HepG2 (cell line): Measurements from ENCODE around the gene TULP3.

Experiments used
- ZSCAN9 ChIP-seq: IDR thresholded peaks from 2 replicates; pipeline ENCODE4 v1.6.1; 2016; ENCODE audit warnings: borderline replicate concordance
- TF ChIP-seq, protein P1 (sequence below): sonication (generic); formaldehyde crosslinking; IDR thresholded peaks from 2 replicates; pipeline ENCODE4 v1.5.0; 2020; ENCODE audit warnings: mild to moderate bottlenecking, missing genetic modification reagents, moderate library complexity
- TF ChIP-seq, protein P2 (sequence below): IDR thresholded peaks from 2 replicates; pipeline ENCODE4 v1.6.1; 2016; ENCODE audit warnings: missing compliant biosample characterization, missing genetic modification reagents, borderline replicate concordance
- TF ChIP-seq, protein P3 (sequence below): sonication (generic); formaldehyde crosslinking; IDR thresholded peaks from 2 replicates; pipeline ENCODE4 v1.5.0; 2020; ENCODE audit warnings: missing genetic modification reagents

DNA sequence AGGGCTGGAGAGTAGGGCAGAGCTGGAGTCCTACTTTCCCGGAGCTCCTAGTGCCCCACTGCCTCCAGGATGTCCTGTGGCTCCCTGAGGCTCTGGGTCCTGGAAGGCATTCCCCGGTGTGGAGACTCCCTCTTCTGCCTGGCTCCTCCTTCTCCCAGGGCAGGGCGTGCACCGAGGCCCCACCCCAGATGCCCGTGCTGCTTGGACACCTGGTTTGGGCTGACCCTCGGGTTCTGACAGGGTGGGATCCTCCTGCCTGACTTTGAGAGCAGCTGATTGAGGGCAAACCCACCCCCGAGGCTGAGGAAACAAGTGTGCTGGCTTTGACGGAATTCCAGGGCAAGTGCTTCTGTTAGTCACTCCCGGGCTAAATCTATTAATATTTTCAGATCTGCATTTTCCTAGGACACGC, 83.9 kb downstream of the TULP3 start:
- TF ChIP-seq, protein P1, sequence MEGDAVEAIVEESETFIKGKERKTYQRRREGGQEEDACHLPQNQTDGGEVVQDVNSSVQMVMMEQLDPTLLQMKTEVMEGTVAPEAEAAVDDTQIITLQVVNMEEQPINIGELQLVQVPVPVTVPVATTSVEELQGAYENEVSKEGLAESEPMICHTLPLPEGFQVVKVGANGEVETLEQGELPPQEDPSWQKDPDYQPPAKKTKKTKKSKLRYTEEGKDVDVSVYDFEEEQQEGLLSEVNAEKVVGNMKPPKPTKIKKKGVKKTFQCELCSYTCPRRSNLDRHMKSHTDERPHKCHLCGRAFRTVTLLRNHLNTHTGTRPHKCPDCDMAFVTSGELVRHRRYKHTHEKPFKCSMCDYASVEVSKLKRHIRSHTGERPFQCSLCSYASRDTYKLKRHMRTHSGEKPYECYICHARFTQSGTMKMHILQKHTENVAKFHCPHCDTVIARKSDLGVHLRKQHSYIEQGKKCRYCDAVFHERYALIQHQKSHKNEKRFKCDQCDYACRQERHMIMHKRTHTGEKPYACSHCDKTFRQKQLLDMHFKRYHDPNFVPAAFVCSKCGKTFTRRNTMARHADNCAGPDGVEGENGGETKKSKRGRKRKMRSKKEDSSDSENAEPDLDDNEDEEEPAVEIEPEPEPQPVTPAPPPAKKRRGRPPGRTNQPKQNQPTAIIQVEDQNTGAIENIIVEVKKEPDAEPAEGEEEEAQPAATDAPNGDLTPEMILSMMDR (CRISPR knock-in tag) = no peak
- TF ChIP-seq, protein P2, sequence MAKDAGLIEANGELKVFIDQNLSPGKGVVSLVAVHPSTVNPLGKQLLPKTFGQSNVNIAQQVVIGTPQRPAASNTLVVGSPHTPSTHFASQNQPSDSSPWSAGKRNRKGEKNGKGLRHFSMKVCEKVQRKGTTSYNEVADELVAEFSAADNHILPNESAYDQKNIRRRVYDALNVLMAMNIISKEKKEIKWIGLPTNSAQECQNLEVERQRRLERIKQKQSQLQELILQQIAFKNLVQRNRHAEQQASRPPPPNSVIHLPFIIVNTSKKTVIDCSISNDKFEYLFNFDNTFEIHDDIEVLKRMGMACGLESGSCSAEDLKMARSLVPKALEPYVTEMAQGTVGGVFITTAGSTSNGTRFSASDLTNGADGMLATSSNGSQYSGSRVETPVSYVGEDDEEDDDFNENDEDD (CRISPR knock-in tag) = no peak
- no peak for TF ChIP-seq ZSCAN9
- TF ChIP-seq, protein P3, sequence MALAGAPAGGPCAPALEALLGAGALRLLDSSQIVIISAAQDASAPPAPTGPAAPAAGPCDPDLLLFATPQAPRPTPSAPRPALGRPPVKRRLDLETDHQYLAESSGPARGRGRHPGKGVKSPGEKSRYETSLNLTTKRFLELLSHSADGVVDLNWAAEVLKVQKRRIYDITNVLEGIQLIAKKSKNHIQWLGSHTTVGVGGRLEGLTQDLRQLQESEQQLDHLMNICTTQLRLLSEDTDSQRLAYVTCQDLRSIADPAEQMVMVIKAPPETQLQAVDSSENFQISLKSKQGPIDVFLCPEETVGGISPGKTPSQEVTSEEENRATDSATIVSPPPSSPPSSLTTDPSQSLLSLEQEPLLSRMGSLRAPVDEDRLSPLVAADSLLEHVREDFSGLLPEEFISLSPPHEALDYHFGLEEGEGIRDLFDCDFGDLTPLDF (CRISPR knock-in tag) = no peak
